HG03064 (cell line): Measurements from ENCODE around the gene C20orf96.
"Not testable (repeated sequence)": the region's sequence is repeated elsewhere in the genome, so short reads cannot be mapped to it uniquely, and the experiment has no call there.

ENCODE experiments used
- ATAC-seq: cut with Tn5 transposase; IDR thresholded peaks from one replicate; pipeline ENCODE4 v1.9.1; 2021; ENCODE audit warnings: low read depth; ENCODE audit not compliant: unreplicated experiment

The C20orf96 gene, protein sequence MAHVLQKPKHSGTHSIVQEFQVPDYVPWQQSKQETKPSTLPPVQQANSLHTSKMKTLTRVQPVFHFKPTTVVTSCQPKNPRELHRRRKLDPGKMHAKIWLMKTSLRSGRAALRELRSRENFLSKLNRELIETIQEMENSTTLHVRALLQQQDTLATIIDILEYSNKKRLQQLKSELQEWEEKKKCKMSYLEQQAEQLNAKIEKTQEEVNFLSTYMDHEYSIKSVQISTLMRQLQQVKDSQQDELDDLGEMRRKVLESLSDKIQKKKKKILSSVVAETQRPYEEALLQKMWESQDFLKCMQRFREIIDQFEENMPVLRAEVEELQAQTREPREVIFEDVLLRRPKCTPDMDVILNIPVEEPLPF

DNA sequence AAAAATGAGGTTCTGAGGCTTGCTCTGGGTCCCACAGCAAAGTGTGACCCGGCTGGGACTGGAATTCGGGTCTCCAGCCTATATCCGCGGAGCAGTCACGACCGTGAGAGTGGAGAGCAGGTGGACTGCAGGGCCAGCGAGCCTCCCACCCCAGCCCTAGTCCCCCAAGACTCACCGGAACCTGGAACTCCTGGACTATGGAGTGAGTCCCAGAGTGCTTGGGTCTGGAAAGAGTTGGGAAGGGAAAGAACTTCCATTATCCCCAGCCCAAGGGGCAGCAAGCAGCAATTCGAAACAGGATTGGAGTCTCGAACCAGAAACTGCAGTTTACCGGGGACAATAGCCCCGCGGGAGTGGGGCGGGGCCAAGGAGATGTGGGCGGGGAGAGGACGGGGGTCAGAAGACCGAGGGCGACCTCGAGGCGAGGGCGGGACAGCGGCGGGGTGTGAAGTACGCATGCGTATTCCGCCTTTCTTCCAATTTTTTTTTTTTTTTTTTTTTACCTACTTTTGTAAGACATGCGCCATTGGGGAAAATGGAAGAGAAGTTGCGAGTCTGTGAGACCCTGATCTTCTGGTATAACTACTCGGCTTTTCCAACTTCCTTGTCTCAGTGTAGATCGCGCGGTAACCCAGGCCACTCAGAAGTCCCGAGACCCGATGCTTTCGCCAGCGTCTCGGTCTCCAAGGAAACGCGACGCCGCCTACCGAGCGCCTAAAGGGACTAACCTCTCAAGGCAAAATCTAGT is at the start of gene C20orf96:
TSS of gene C20orf96 (minus strand) at position 667 of the 748 bp plus-strand sequence. CDS start at position 527, 140 bp downstream.
- peak; percentile 76 for ATAC-seq

DNA sequence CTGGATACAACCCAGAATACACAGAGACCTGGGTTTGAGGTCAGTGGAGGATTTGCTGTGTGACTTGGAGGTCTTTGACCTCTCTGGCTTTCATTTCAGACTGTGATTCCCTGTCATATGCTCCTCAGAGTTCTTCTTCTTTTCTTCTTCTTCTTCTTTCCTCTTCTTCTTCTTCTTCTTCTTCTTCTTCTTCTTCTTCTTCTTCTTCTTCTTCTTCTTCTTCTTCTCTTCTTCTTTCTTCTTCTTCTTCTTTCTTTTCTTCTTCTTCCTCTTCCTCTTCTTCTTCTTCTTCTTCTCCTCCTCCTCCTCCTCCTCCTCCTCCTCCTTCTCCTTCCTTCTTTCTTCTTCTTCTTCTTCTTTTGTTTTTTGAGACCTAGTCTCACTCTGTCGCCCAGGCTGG is 45.5 kb upstream of the C20orf96 start:
- not testable (repeated sequence) for ATAC-seq

DNA sequence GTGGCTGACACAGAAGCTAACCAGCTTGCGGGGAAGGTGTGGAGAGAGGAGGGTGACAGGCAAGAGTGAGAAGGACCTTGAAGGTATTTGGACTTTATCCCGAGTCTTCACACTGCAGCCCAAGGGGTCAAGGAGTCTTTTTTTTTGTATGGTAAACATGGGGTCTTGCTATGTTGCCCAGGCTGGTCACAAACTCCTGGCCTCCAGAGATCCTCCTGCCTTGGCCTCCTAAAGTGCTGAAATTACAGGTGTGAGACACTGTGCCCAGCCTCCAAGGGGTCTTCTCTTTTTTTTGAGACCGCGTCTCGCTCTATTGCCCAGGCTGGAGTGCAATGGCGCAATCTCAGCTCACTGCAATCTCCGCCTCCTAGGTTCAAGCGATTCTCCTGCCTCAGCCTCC is 44.0 kb upstream of the C20orf96 start:
- ATAC-seq = no peak

DNA sequence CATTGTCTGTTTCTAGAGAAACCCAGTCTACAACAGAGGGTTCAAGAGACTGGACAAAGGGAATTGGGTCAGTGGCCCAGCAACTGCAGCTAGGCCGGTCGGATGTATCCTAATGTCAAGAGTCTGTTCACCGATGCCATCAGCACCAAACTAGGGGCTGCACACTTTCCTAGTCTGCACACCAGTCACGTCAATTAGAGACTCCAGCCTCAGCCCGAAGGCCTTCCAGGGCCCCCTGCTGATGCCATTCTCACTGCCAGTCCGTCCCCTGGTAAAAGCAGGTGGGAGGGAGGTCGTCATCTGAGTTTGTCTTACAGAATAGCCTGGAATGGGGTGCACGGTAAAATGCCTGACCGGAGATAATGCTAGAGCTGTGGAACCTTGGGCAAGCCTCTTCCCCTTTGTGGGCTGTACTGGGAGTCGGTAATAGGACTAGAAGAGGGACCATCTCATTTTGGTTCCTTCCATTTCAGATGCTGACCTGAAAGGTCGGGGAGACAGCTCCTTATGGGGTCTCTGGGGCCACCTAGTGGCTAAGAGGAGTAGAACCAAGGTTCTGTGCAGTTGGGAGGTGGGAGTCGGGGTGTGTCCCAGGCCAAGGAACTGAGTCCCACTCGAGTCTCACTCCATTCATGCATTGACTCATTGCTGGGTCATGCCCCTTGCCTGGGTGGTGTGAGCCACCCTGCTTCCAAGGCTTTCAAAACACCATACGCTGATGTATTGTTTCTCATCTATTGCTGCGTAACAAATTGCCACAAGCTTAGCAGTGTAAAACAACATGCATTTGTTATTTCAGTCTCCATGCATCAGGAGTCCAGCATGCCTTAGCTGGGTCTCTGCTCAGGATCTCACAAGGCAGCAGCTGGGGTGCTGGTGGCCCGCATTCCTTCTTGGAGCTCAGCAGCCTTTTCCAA is 39.9 kb upstream of the C20orf96 start:
- no peak for ATAC-seq

DNA sequence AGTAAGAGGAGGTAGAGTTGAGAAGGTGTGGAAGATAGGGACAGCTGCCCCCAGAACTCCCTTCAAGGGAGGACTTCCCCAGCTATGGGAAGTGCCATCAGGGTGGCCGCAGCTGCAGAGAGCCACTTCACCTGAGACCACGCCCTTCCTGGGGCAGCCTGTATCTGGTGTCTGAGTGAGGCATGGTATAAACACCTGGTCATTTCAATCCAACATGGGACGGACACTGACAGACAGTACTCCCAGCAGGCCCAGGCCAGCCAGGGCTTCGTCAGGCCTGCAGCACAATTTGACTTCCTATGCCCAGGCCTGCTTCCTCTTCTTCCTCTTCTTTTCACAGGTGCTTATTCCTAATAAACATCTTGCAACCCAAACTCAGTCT is 39.3 kb upstream of the C20orf96 start:
- ATAC-seq = no peak

DNA sequence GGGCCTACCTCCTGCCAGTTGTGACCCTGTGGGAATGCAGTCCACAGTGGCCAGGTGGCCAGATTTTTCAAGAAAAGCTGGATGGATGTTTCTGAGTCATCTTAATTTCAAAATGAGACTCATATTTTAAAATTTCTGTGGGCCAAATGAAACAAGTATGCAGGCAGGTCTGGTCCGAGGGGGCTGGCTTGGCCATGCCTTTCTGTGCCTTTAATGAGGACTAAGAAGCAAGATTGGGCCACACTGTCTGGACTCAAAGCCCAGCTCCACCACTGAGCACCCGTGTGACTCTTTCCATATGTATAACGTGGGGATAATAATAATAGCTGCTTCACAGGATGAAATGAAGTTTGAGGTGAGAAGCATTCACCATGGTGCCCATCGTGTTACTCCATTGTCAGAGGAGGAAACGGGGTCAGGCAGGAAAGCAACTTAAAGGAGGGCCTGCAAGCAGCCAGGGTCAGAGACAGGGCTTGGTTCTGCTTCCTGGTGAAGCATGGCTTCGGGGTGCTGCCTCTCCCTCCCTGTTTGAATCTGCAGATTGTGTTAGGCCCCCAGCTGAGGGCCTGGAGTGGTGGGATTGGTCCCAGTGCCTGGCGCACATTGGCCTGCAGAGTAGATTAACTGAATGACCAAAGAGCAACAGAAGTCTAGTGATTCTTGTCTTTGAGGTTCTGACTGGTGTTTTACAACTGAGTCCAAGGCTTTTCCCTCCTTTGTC is 38.6 kb upstream of the C20orf96 start:
- ATAC-seq = no peak

DNA sequence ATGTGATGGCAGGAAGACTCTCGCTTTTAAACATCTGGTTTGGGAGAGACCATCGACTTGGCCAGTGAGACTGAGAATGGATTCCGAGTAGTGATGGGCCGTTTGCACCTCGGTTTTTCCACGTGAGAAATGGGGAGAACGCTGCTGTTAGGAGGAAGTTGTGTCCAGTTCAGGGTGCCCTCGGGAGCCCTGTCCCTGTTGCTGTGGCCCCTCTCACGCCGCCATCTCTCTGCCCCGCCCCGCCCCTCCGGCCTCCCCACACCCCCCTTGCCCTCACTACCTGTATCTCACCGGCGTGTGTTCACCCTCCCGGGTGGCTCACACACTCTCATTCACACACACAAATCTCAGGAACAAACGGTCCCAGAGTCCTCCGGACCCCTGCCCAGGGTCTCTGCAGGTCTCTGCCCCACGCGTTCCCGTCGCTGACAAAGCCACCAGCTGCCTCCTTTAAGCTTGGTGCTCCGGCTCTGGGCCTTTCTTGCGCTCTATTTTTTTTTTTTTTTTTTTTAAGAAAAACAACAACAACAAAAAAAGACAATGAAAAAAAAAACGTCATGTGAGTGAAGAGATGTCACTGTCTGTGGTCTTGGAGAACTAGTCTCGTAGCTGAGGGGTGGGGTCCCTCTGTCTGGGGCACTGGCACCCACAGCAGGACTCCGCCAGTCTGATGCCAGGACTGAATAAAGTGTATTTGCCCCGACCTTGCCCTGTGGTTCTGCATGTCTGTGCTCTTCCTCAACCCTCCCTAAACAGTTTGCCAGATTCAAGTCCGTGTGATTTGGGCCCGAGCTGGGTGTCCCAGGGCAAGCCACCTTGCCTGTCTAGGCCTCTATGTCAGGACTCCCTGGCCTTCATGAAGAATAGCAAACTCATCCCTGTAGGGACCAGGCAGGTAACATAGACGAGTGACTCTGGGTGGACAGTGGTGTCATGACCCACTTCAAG is 37.8 kb upstream of the C20orf96 start:
- no peak for ATAC-seq

DNA sequence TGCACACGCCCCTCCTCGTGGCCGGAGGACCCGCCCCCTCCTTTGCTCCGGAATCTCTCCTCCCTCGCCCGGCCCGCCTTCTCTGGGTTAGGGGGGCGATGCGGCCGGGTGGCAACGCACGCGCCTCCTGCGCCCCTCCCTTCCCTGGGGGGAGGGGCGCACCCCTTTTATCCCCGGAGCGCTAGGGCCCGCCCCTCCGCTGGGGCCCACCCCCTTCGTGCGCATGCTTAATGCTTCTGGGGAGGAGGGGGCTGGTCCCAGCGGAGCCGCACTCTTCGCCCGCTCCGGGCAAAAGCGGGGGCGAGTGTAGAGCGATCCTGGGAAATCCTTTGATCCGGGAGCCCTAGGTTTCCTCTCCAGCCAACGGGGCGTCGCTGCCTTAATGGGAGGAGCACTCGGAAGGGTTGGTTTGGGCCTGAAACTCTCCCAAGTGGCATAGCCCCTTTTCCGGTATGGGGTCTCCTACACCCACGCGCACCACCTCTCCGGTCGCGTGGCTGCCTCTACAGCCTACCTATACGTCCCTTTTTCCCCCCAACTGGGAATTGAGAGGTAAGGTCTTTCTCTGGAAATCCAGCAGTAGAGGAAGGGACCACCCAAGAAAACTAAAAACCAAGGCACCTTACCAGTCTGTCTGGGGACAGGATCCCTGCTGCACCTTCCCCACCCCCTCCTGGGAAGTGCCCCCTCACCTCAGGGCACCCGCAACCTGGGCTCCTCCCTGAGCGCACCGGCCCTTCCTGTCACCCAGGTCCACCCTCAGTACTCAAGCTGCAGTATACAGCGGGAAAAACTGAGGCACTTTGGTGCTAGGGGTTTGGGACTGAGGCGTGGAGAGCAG is 36.9 kb upstream of the C20orf96 start:
- no peak for ATAC-seq

DNA sequence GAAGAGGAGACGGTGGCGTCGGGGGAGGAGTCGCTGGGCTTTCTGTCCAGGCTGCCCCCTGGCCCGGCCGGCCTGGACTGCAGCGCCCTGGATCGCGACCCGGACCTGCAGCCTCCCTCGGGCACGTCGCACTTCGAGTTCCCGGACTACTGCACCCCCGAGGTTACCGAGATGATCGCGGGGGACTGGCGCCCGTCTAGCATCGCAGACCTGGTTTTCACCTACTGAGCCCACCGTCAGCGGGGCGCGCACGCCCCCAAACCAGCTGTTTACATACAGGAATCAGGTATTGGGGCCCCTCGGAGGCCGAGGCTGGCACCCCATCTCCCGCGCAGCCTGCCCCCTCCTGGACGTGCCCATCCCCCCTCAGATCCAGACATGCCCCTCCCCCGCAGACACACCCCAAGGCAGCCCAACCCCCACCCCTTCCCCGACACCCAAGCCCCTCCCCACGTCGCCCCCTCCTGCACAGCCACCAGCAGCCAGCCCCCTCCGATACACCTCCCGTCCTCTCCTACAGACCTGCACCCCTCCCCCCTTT is 36.2 kb upstream of the C20orf96 start:
- ATAC-seq = no peak

DNA sequence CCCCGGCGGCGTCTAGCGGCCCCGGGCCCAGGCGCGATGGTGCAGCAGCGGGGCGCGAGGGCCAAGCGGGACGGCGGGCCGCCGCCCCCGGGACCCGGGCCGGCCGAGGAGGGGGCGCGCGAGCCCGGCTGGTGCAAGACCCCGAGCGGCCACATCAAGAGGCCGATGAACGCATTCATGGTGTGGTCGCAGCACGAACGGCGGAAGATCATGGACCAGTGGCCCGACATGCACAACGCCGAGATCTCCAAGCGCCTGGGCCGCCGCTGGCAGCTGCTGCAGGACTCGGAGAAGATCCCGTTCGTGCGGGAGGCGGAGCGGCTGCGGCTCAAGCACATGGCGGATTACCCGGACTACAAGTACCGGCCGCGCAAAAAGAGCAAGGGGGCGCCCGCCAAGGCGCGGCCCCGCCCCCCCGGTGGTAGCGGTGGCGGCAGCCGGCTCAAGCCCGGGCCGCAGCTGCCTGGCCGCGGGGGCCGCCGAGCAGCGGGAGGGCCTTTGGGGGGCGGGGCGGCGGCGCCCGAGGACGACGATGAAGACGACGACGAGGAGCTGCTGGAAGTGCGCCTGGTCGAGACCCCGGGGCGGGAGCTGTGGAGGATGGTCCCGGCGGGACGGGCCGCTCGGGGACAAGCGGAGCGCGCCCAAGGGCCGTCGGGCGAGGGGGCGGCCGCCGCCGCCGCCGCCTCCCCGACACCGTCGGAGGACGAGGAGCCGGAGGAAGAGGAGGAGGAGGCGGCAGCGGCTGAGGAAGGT is 35.5 kb upstream of the C20orf96 start:
- ATAC-seq = peak; percentile 6

DNA sequence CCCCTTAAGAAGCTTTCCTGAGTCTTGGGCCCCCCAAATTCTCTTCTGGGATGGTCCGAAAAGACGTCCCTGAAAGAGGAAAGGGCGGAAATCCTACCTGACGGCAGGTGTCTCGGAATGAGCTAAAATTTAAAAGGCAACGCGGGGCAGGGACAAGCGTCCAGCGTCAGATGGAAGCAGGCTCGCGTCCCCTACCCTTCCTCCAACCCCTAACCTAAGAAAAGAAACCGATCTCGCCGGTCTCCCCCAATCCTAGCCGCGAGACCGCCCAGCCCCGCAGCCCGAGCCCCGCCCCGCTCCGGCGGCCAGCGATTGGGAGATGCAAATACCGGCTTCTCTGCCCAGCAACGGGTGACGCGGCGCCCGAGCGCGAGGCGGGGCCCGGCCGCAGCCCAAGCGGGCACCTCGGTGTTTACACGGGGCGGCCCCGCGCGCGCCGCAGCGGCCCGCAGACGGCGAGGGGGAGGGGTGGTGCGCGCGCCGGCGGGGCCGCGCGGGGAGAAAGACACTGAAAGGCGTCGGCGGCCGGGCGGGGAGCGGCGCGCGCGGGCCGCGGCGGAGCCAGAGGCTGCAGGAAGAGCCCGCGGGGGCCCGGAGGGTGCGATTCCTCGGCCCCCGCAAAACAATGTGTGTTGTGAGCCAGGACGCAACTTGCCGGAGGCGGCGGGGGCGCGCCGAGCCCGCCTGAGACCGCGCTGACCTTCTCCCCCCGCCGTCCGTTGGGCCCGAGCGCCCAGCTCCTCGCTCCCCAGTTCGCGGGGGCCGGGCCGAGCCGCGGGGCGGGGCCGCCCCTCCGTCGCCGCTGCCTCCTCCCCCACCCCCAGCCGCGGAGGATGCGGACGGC is 34.7 kb upstream of the C20orf96 start, which contains the start of gene SOX12:
TSS of gene SOX12 (plus strand) at position 508 of the 844 bp plus-strand sequence. CDS start 373 bp downstream, outside the sequence.
- peak; percentile 66 for ATAC-seq

DNA sequence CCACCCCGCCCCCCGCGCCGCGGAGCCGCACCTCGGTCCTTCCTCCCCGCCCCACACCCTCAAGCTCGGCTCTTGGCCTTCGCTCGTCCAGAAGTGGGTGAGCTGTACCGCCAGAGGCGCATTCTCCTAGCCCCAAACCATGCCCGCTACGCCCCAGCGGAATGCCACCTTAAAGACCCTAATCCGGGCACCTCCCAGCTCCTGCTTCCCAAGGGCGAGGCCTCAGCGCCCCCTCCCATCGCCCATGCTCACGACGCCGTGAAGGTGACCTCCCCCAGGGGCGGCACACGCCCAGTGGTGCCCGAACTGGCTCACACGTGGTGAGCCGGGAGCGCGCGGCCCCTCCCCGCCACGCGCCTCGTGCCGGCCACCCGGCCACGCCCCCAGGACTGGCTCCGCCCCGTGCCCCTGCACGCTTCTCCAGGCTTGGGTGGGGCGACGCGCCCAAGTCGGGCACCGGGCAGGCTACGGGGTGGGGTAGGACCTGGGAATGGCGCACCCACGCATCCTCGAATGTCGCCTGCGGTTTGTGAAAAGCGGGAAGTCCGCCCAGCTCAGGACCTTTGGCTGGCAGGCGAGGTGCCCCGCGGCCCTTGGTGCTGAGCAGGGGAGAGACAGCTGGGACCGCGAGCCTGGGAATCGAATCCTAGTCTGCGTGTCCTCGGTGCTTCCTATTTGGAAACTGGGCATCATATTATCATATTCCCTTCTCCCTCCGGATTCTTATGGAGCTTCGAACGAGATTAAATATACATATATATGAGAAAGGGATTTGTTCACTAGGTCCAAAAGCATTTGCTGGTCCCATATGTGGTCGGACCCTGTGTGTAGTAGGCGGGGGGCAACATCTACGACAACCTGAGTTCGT is 33.9 kb upstream of the C20orf96 start:
- ATAC-seq = peak; percentile 48

DNA sequence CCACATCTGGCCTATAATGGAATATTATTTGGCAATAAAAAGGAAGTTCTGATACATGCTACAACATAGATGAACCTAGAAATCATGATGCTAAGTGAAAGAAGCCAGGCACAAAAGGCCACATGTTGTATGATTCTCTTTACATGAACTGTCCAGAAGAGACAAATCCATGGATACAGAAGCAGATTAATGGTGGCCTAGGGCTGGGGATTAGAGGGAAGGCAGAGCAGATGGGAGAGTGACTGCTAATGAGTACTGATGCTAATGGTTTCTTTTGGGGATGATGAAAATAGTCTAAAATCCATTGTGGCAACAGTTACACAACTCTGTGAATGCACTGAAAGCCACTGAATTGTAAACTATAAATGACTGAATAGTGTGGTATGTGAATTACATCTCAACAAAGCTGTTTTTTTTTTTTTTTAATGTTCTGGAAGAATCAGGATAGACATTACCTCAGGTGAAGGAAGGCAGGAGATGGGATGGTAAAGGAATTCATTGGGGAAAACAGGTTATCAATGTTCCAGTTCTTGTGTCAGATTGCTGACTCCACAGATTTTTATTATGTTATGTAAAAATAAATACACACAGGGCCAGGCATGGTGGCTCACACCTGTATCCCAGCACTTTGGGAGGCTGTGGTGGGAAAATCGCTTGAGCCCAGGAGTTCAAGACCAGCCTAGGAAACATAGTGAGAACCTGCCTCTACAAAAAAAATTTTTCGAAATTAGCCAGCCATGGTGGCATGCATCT is 25.9 kb upstream of the C20orf96 start:
- ATAC-seq = no peak

DNA sequence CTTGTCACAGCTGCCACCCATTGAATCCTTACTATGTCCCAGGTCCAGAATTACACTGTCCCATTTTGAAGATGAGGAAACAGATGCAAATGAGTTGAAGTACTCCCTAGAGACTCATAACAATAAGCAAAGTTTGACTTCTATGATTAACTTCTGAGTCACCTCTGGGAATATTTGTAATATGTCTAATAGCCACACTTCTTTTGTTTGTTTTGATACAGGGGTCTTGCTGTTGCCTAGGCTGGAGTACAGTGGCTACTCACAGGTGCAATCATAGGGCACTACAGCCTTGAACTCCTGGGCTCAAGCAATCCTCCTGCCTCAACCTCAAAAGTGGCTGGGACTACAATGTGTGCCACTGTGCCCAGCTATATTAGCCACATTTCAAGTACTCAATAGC is 23.4 kb upstream of the C20orf96 start:
- no peak for ATAC-seq

DNA sequence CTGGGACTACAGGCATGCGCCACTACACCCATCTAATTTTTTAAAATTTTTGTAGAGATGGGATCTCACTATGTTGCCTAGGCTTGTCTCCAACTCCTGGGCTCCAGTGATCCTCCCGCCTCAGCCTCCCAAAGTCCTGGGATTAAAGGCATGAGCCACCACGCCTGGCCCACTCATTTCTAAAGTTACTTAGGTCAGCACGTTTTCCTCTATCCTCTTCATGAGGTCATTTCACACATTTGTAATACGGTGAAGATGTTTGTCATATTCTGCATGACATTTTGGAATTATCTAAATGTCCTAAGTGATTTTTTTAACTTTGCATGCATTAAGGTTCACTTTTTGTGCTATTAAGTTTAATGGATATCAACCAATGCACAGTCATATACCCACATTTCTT is 22.9 kb upstream of the C20orf96 start:
- no peak for ATAC-seq
